HepG2 (cell line): ENCODE results near the gene RPS2. TPM values are rescaled to one million over a fixed set of nuclear protein-coding genes. Genes with fewer than 3 reads are reported as not detected.

Experiments used
- HOXA3 ChIP-seq: sonication (generic); formaldehyde crosslinking; IDR thresholded peaks from 2 replicates; pipeline ENCODE4 v1.5.0; 2020; ENCODE audit warnings: missing genetic modification reagents
- PREB ChIP-seq: sonication (generic); formaldehyde crosslinking; IDR thresholded peaks from 2 replicates; pipeline ENCODE4 v1.4.0; 2020; ENCODE audit warnings: missing genetic modification reagents
- SALL2 ChIP-seq: sonication (generic); formaldehyde crosslinking; IDR thresholded peaks from 2 replicates; pipeline ENCODE4 v1.8.1; 2023; ENCODE audit warnings: mild to moderate bottlenecking, missing genetic modification reagents, inconsistent platforms
- SNRNP70 ChIP-seq: fragments of 200-400 bp; formaldehyde crosslinking; IDR thresholded peaks from 2 replicates; pipeline ENCODE4 v1.6.1; 2017; ENCODE audit warnings: mild to moderate bottlenecking, low read depth, low read length, moderate library complexity
- SOX13 ChIP-seq, 3 experiments: fragments of 450-650 bp in 1 of 3; sonication (generic) in 1 of 3; formaldehyde crosslinking in 1 of 3; IDR thresholded peaks in 2 of 3; conservative IDR thresholded peaks in 1 of 3; 2 replicates each; pipeline versions ENCODE4 v1.5.0 to v1.6.1; 2016 to 2020; ENCODE audit warnings: antibody characterized with exemption in 1 of 3, mild to moderate bottlenecking in 1 of 3, missing compliant biosample characterization in 1 of 3, missing genetic modification reagents in 1 of 3, moderate library complexity in 1 of 3
- SUZ12 ChIP-seq: fragments of 150-350 bp; IDR thresholded peaks from 2 replicates; pipeline ENCODE4 v1.6.1; 2014; ENCODE audit warnings: low read depth, low read length
- TBX2 ChIP-seq: sonication (generic); formaldehyde crosslinking; IDR thresholded peaks from 2 replicates; pipeline ENCODE4 v1.5.0; 2020; ENCODE audit warnings: missing genetic modification reagents, mild to moderate bottlenecking, borderline replicate concordance
- TOPORS ChIP-seq: sonication (generic); formaldehyde crosslinking; IDR thresholded peaks from 2 replicates; pipeline ENCODE4 v1.8.0; 2023; ENCODE audit warnings: mild to moderate bottlenecking, missing genetic modification reagents
- TSC22D2 ChIP-seq: sonication (generic); formaldehyde crosslinking; IDR thresholded peaks from 2 replicates; pipeline ENCODE4 v1.5.1; 2020; ENCODE audit warnings: missing genetic modification reagents, mild to moderate bottlenecking, borderline replicate concordance
- ZBTB39 ChIP-seq: sonication (generic); formaldehyde crosslinking; IDR thresholded peaks from 2 replicates; pipeline ENCODE4 v1.5.0; 2020; ENCODE audit warnings: missing genetic modification reagents
- ZBTB49 ChIP-seq: sonication (generic); formaldehyde crosslinking; IDR thresholded peaks from 2 replicates; pipeline ENCODE4 v1.4.0; 2020; ENCODE audit warnings: missing genetic modification reagents, borderline replicate concordance
- ZNF691 ChIP-seq: sonication (generic); formaldehyde crosslinking; IDR thresholded peaks from 2 replicates; pipeline ENCODE4 v1.4.0; 2020; ENCODE audit warnings: missing genetic modification reagents, low read depth, mild to moderate bottlenecking, borderline replicate concordance
- polyA plus RNA-seq, 8 experiments: library from polyadenylated mRNA; depleted of rRNA in 3 of 8; stranded (reverse) in 7 of 8; unstranded in 1 of 8; fragments of >200 nt; fragmentation: Illumina TruSeq in 4 of 8; extraction: Trizol in 4 of 8; gene quantifications; 2 replicates each; pipeline versions ENCODE4 v1.2.1 to v1.2.3, GENCODE V29; 2011 to 2016; ENCODE audit warnings: low read depth in 4 of 8, missing spikeins in 1 of 8, mixed read lengths in 1 of 8; ENCODE audit not compliant: insufficient read depth in 1 of 8
- total RNA-seq, 5 experiments: library from RNA; depleted of rRNA; stranded (reverse); fragments of >200 nt; fragmentation: Illumina TruSeq; extraction: Trizol; gene quantifications; 2 replicates each; pipeline ENCODE4 v1.2.3, GENCODE V29; 2016; ENCODE audit warnings: low read depth in 1 of 5
- TF ChIP-seq, protein P1 (sequence below): sonication (generic); formaldehyde crosslinking; IDR thresholded peaks from 2 replicates; pipeline ENCODE4 v1.4.0; 2020; ENCODE audit warnings: missing genetic modification reagents
- TF ChIP-seq, protein P2 (sequence below): sonication (generic); formaldehyde crosslinking; IDR thresholded peaks from 2 replicates; pipeline ENCODE4 v1.4.0; 2020; ENCODE audit warnings: mild to moderate bottlenecking, low read depth, missing genetic modification reagents

The RPS2 gene
- total and polyA plus RNA-seq, 2 of the 13 experiments (the other 11 are each of a cell fraction or from before 2014, with no cell fraction given): 1,908 to 4,514 TPM

- TF ChIP-seq TBX2 (CRISPR knock-in tag): peak; percentile 78
- TF ChIP-seq TSC22D2: peak; percentile 76; the same call in 1 of the 2 replicates
- 0 out of 2 replicates have a peak, but pooled peaks have one; percentile 58 for TF ChIP-seq ZBTB39
- TF ChIP-seq SOX13 (IDR thresholded peaks at IDR 0.05): 0 out of 2 replicates have a peak, but pooled peaks have one; percentile 17
- no peak for TF ChIP-seq SOX13 (CRISPR knock-in tag; conservative IDR thresholded peaks at IDR 0.05 in 1 of 2, IDR thresholded peaks at IDR 0.05 in 1 of 2)
- TF ChIP-seq SNRNP70: no peak
- peak; percentile 72 for TF ChIP-seq SUZ12
- peak; percentile 89 for TF ChIP-seq SALL2 (CRISPR knock-in tag)
- TF ChIP-seq TOPORS (CRISPR knock-in tag): peak; percentile 59; the same call in 1 of the 2 replicates
- TF ChIP-seq ZBTB49 (CRISPR knock-in tag): no peak
- TF ChIP-seq, protein P1, sequence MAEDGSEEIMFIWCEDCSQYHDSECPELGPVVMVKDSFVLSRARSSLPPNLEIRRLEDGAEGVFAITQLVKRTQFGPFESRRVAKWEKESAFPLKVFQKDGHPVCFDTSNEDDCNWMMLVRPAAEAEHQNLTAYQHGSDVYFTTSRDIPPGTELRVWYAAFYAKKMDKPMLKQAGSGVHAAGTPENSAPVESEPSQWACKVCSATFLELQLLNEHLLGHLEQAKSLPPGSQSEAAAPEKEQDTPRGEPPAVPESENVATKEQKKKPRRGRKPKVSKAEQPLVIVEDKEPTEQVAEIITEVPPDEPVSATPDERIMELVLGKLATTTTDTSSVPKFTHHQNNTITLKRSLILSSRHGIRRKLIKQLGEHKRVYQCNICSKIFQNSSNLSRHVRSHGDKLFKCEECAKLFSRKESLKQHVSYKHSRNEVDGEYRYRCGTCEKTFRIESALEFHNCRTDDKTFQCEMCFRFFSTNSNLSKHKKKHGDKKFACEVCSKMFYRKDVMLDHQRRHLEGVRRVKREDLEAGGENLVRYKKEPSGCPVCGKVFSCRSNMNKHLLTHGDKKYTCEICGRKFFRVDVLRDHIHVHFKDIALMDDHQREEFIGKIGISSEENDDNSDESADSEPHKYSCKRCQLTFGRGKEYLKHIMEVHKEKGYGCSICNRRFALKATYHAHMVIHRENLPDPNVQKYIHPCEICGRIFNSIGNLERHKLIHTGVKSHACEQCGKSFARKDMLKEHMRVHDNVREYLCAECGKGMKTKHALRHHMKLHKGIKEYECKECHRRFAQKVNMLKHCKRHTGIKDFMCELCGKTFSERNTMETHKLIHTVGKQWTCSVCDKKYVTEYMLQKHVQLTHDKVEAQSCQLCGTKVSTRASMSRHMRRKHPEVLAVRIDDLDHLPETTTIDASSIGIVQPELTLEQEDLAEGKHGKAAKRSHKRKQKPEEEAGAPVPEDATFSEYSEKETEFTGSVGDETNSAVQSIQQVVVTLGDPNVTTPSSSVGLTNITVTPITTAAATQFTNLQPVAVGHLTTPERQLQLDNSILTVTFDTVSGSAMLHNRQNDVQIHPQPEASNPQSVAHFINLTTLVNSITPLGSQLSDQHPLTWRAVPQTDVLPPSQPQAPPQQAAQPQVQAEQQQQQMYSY: peak; percentile 80
- TF ChIP-seq ZNF691 (CRISPR knock-in tag): peak; percentile 61; the same call in 1 of the 2 replicates
- TF ChIP-seq, protein P2, sequence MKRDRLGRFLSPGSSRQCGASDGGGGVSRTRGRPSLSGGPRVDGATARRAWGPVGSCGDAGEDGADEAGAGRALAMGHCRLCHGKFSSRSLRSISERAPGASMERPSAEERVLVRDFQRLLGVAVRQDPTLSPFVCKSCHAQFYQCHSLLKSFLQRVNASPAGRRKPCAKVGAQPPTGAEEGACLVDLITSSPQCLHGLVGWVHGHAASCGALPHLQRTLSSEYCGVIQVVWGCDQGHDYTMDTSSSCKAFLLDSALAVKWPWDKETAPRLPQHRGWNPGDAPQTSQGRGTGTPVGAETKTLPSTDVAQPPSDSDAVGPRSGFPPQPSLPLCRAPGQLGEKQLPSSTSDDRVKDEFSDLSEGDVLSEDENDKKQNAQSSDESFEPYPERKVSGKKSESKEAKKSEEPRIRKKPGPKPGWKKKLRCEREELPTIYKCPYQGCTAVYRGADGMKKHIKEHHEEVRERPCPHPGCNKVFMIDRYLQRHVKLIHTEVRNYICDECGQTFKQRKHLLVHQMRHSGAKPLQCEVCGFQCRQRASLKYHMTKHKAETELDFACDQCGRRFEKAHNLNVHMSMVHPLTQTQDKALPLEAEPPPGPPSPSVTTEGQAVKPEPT: no peak
- no peak for TF ChIP-seq PREB (CRISPR knock-in tag)
- TF ChIP-seq HOXA3: peak; percentile 94
These were observed 5.2 kb downstream of the RPS2 start, which contains the start of gene NDUFB10 (continued) for GRCh38 chr16:1959269-1960039.
